GM21447 (cell line): ENCODE data around the gene ZNF511.

Experiments
- ATAC-seq: cut with Tn5 transposase; IDR thresholded peaks from one replicate; pipeline ENCODE4 v1.9.1; 2021; ENCODE audit not compliant: unreplicated experiment

Gene ZNF511

DNA sequence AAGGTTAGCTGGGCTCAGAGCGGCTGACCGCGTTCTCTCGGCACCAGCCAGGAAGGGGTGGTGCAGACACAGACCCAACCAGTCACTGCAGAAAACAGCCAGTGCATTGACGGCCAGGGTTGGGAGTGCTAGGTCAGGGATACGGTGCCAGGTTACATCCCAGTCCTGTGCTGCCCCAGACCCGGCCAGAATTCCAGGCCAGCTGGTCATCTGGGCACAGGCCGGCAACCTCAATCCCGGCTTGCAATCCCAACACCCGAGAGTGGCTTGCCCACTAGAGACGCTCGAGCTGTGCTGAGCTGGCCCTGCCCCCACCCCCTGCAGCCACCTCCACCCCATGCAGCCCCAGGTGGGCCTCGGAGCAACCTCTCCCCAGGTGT, 42.2 kb downstream of the ZNF511 start:
- no peak for ATAC-seq

DNA sequence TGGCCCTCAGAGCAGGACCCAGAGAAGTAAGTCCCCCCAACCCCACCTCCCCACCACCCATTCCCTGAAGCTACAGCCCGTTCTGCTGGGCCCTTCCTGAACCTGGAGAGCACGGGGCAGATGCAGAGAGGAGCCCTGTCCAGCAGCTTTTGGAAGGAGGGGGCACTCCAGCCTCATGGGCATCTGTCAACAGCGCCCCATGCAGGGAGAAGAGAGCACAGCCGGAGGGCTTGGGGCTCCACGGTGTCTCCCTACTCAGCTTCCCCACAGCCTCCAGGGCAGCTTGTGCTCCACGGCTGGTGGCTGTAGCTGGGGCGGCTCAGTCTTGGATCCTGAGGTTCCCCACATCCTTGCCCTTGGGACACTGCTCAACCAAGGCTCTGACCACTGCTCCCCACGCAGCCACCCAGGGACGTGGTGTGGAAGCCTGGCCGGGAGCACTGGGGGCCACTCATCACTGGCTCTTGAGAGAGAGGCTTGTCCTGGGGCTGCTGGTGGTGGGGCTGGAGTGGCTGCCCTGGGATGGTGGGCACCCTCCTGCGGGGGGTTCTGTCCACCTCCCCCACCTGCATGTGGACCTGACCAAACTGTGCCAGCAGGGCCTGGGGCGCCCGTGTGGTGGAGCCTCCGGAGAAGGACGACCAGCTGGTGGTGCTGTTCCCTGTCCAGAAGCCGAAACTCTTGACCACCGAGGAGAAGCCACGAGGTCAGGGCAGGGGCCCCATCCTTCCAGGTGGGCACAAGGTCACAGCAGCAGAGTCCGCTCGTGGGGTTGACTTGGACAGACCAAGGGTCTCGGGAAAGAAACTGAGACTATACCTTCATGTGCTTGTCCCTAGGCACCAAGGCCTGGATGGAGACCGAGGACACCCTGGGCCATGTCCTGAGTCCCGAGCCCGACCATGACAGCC, 42.9 kb downstream of the ZNF511 start:
- no peak for ATAC-seq

DNA sequence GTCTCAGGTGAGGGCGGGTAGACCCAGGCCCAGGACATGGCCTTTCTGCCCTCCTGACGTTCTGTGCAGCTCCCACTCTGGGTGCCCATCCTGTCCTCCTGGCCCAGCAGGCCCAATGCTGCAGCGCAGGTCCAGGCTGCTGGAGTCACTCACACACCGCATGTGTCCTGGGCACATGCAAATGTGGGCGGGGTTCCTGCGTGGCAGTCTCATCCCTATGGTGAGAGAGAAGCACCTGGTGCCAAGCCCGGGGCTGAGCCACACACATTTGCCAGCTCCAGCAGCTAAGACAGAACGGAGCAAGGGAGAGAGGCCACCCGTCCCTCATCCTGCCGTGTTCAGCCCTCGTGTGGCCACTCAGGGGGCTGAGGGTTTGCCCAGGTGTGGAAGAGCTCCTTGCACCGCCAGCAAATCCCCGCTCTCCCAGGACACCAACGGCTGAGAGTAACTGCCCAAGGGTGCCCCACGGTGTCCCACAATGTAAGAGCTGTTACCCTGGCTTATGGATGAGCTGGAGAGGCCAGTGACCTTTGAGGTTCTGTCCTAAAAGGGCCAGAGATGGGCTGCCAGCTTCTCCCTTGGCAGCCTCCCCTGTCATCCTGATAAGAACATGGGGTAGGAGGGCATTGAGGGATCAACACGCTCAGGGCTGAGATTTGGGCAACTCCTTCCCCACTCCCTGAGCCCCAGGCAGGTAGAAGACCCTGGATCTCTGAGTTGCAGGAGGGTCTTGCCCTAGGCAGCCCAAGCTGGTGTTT, 44.7 kb downstream of the ZNF511 start:
- ATAC-seq, result no peak

DNA sequence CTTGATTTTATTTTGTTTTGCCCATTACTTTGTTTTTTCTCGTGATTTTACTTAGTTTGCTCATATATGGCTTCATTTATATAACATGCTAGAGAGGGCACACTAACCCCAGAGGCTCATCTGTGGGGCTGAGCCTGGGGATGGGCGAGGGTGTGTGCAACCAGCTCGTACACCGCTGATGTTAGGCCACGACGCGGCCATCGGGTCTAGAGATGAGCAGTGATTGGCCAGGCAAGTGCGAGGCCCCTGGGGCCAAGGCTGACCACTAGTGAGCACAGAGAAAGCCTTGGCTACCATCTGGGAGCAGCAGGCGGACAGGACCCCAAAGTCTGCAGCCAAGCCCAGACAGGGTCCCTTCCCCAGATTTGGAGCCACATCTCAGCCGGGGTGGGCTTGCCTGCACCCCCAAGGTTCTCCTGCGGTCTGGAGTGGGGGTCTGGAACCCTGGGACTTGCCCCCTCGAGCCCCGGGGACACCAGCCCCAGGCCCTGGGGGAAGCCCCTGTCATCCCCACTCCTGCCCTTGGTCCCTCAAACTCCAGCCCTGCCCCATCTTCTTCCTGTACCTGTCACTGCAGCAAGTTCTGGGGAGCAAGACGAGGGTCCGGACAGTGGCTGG, 45.4 kb downstream of the ZNF511 start:
- no peak for ATAC-seq

DNA sequence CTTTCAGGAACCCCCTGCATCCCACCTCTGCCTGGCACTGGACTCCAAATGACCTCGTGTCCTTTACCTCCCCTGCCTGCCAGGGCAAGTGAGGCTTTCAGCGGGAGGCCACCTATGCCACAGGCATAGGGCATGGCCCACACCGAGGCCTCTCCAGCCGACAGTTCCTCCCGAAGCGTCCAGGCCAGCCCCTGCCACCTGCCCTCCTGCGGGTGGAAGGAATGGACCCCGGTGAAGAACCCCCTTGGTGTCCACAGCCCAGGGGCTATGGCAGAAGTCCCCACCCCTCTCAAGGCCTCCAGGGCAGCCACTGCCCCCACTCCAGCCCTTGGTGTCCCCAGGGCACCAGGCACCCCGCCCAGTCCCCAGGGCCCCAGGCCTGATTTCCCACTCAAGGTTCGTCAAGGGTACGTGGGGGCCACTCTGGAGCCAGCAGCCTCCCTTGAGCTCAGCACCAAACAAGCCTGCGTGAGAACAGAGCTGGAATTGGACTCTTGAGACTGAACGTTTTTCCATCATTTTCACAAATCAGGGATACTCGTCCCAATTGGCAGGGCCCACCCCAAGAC, 46.0 kb downstream of the ZNF511 start:
- no peak for ATAC-seq

DNA sequence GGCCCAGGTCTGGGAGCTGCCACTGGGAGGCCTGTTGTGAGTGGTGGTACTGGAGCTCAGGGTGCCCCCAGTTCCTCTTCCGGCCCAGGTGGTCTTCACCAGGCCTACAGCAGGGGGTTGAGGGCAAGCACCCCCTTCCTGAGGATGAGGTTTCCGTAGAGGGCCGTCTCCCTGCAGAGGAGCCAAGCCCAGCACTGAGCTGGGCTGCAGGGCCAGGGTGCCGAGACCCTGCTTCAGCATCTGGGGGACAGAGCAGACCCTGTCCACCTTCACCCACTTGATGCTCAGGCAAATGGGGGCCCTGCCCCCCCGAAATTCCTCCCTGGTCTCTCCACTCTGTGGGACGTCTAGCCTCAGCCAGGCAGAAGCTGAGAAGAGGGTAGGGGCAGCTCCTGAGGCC, 46.6 kb downstream of the ZNF511 start:
- ATAC-seq, result no peak

DNA sequence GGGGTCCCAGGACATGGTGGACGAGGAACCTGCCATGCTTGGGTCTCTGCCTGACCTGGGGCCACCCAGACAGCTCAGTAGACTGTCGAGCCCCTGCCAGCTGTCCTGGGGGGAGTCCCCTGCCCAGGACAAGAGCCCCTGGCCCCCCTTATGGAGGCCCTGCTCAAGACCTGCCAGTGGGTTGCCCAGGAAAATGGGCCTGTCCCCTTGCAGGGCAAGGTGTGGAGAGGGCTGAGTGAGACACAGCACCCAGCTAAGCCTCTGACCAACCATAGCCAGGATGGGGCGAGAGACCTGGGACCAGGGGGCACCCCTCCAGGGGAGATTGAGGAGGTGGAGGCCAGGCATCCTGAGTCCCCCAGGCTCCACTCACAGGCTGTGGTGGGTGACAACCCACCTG, 47.3 kb downstream of the ZNF511 start:
- ATAC-seq, result no peak

DNA sequence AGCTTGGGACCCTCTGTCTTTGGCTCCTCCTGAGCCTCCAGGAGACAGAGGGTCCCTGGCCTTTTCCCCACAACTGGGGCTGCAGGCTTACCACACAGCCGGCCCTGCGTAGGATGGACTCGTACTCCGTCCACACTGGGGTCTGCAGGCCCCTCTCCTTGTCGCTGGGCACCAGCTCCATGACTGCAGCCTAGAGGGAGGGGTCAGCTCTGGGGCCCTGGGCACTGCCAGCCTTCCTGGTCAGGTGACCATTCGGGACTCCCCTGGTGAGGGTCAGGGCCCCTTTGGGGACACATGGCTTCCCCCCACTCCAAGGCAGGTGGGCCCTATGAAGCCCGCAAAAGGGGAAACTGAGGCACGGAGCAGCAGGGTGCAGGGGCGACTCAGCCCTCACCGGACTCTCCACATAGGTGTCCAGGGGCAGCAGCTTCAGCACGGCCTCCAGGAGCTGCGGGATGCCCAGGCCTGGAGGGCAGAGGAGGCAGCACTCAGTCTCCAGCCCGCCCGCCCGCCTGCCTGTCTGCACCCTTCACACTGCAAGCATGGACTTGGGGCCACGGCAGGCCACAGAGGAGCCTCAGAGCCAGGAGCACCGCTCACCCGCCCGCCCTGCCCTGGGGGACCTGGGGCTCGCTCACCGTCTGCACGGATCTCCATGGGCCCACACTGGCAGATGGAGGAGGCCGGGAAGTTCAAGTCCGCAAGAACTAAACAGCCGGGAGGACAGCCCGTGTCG, 48.0 kb downstream of the ZNF511 start:
- ATAC-seq, result no peak

DNA sequence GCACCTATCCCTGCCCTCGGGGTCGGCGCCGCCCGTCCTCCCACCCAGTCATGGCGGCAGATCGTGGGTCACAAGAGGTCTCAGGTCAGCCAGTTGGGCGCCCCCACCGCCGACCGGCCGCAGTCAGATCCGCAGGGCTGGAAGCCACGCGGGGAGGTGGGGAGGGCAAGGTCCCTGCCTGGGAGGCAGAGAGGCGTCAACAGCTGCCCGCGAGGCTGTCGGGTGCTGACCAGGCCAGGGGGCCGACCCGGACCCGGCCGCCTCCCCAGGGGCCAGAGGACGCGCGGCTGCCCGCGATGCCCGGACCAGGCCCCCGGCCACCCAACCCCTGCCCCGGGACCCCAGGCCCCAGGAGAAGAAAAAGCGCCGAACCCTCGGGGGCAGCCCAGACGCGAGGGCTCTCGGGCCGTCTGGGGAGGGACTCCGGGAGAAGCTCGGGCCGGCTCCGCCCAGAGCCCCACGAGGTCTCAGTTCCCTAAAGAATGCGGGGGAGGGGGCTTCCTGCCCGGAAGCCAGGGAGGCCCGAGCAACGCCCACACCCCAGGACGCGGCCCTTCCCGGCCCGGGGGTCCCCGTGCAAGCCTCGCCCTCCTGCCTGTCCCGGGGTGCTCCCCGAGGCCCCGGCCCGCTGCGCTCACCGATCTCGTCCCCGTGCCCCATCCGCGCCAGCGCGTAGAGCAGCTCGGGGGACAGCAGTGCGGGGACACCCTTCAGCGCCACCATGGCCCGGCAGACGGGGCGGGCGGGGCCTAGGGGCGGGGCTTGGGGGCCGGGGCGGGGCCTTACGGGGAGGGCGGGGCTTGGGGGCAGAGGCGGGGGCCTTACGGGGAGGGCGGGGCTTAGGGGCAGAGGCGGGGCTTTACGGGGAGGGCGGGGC, 48.8 kb downstream of the ZNF511 start, which contains the start of gene FUOM:
Gene FUOM (minus strand): TSS at position 735 of the 877 bp plus-strand sequence. CDS start 12 bp downstream, at position 723.
- peak; percentile 62 for ATAC-seq

DNA sequence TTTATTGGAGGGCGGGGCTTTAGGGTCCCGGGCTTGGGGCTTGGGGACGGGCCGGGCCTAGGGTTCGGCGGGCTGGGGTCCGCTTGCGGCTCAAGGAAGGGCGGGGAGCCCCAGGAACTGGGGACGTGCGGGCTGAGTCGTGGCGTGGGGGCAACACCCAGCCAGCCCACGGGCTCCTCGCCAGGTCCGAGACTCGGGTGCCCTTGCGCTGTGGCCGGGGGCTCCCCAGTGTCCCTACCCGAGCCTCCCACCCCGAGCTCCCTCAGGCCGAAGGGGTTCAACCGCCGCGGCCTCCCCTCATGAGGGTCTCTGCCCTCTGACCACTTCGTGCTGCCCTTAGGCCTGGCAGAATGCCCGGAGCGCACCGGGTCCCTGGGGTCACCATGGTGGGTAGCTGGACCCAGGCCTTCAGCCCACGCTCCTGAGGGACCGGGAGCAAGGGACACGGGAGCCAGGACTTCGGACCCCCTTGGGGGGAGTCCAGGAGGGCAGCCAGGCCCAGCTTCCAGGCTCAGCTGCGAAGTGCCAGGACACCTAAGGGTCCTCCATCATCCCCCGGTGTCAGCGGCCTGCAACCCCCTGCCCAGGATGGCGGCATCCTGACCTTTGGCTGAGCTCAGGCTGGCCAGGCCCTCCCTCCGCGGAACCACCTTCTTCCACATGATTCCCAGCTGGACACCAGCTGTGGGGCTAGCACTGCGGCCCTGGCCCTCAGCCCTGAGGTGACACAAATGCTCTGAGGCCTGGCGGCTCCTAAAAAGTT, 49.6 kb downstream of the ZNF511 start:
- ATAC-seq, result no peak

DNA sequence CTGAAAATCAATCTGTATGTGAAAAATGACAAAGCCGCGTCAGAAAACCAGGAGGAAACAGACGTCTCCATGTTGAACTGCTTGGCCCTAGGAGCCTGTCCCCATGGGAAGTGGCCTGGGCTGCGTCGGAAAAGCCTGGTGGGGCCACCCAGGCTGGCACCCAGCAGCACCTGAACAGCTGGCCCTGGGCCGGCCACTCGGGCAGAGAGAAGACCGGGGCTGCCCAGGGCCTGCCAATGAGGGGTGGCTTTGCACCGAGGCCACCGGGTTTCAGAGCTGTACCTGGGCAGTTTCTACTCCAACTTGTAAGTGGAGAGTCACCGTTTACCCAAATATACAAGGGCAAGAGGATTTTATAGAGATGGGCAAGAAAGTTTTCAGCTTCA, 50.2 kb downstream of the ZNF511 start:
- no peak for ATAC-seq

DNA sequence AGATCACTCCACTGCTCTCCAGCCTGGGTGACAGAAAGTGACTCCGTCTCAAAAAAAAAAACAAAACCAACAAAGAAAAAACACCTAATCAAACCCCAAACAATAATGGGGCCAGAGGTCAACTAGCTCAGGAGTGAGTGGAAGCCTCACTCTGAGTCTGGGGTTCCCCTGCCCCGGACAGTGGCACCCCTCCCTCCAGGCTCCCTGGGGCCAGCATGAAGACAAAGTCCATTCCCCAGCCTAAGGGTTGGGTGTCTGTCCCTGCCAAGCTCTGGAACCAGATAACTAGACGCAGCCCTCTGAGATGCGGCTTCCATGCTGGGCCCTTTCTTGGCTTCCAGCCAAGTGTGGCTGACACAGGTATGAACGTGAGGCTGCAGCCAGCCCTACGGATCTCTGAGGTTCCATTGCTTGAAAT, 50.8 kb downstream of the ZNF511 start:
- no peak for ATAC-seq

DNA sequence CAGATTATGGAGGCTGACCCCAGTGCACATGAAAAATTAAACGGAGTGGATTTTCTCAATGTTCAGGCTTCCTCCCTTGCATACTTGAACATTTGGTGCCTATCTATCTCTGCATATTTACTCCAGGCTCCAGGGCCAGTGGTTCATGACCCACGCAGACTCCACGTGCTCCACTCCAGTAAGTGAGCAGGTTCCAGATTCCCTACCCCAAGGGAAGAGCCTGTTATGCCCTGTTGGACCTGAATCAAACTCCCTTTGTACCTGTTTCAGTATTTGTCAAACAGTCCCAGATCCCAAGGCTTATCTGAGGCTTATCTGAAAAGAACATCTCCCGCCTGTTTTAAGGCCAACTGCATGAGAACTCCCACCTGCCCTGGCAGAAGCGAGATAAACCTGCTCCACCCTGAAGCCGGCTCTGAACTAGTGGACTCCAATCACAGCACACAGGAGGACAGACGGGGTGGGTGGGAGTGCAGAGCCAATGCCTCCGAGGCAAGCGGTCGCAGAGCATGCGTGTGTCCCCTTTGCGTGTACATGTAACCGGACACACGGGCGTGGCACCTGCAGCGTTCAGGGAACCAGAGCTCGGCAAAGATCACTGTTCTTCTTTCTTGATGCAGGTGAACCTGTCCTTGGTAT, 51.4 kb downstream of the ZNF511 start:
- no peak for ATAC-seq

DNA sequence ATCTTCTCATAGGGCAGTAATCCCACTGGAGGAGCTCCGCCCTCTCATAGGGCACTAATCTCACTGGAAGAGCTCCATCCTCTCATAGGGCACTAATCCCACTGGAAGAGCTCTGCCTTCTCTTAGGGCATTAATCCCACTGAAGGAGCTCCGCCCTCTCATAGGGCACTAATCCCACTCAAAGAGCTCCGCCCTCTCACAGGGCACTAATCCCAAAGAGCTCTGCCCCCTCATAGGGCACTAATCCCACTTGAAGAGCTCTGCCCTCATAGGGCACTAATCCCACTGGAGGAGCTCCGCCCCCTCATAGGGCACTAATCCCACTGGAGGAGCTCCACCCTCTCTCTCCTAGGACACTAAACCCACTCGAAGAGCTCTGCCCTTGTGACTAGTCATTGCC, 52.5 kb downstream of the ZNF511 start:
- ATAC-seq, result no peak

DNA sequence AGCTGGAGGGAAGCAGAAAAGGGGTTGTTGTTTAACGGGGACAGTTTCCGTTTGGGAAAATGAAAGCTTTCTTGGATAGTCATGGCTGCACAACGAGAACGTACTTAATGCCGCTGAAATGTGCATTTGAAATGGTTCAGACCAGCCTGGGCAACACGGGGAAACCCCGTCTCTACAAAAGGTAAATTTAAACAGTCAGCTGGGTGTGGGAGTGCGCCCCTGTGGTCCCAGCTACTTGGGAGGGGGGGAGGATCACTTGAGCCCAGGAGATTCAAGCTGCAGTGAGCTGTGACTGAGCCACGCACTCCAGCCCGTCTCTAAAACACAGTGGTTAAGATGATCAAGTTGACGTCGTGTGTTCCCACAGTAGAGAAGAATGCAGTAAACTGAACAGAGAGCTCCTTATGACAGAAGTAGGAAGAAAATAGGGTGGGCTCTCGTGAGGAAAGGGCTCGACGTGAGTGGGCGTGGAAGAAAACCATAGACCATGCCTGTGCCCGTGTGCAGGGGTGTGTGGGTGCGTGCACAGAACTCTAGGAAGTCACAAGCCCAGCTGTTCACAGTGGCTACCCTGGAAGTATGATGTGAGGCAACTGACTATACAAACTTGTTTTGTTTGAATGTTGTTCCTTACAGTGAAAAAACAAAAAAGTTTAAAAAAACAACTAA, 53.2 kb downstream of the ZNF511 start:
- ATAC-seq, result no peak
